Hepatocyte (in vitro differentiated cells): ENCODE data around the gene LRRTM1. TPM values are rescaled to one million over a fixed set of nuclear protein-coding genes. Genes with fewer than 3 reads are reported as not detected.

ENCODE experiments used
- DNase-seq: peaks from one replicate; pipeline ENCODE4 v3.0.0-alpha.2; 2016; ENCODE audit warnings: low spot score
- H2AFZ ChIP-seq: fragments of 200-600 bp; sonication (generic); 2 replicates; pipeline ENCODE4 v1.6.0; 2016; ENCODE audit warnings: antibody characterized with exemption, mild to moderate bottlenecking
- H3K27ac ChIP-seq: fragments of 200-600 bp; sonication (generic); 2 replicates; pipeline ENCODE4 v1.5.1; 2016; ENCODE audit warnings: mild to moderate bottlenecking
- H3K27me3 ChIP-seq: fragments of 200-600 bp; sonication (generic); 2 replicates; pipeline ENCODE4 v1.6.1; 2016
- H3K36me3 ChIP-seq: fragments of 200-600 bp; sonication (generic); replicated peaks from 2 replicates; pipeline ENCODE4 v1.5.1; 2016; ENCODE audit warnings: low read depth; ENCODE audit not compliant: insufficient read depth
- H3K4me1 ChIP-seq: fragments of 200-600 bp; sonication (generic); 2 replicates; pipeline ENCODE4 v1.5.1; 2016; ENCODE audit warnings: mild to moderate bottlenecking, moderate library complexity; ENCODE audit not compliant: insufficient read depth
- H3K4me2 ChIP-seq: fragments of 200-600 bp; sonication (generic); 2 replicates; pipeline ENCODE4 v1.6.0; 2016
- H3K4me3 ChIP-seq: fragments of 200-600 bp; sonication (generic); 2 replicates; pipeline ENCODE4 v1.5.1; 2016; ENCODE audit warnings: mild to moderate bottlenecking
- H3K79me2 ChIP-seq: fragments of 200-600 bp; sonication (generic); 2 replicates; pipeline ENCODE4 v1.6.0; 2017; ENCODE audit warnings: mild to moderate bottlenecking
- H3K9me2 ChIP-seq: fragments of 200-600 bp; sonication (generic); replicated peaks from 2 replicates; pipeline ENCODE4 v1.6.0; 2017; ENCODE audit warnings: mild to moderate bottlenecking; ENCODE audit not compliant: insufficient read depth
- H3K9me3 ChIP-seq: fragments of 200-600 bp; sonication (generic); 2 replicates; pipeline ENCODE4 v1.5.1; 2016; ENCODE audit warnings: low read depth, mild to moderate bottlenecking
- H4K20me1 ChIP-seq: fragments of 200-600 bp; sonication (generic); 2 replicates; pipeline ENCODE4 v1.6.0; 2016; ENCODE audit warnings: mild to moderate bottlenecking; ENCODE audit not compliant: insufficient read depth, poor library complexity, severe bottlenecking
- CTCF ChIP-seq: fragments of 200-600 bp; sonication (generic); IDR thresholded peaks from 2 replicates; pipeline ENCODE4 v1.5.1; 2016; ENCODE audit warnings: antibody characterized with exemption, mild to moderate bottlenecking; ENCODE audit not compliant: poor library complexity
- EZH2 ChIP-seq: fragments of 200-600 bp; sonication (generic); IDR thresholded peaks from 2 replicates; pipeline ENCODE4 v1.6.1; 2016; ENCODE audit warnings: antibody characterized with exemption, mild to moderate bottlenecking, borderline replicate concordance
- EZH2phosphoT487 ChIP-seq: fragments of 200-600 bp; sonication (generic); IDR thresholded peaks from one replicate; pipeline ENCODE4 v1.6.1; 2018; ENCODE audit warnings: antibody characterized with exemption, mild to moderate bottlenecking, low read depth, moderate library complexity; ENCODE audit not compliant: unreplicated experiment, severe bottlenecking
- WGBS: methylation state at CpG from one replicate; pipeline ENCODE4 v1.1.6; 2016; ENCODE audit warnings: low lambda C conversion rate; ENCODE audit errors: missing lambda C conversion rate; 5-methylcytosine and 5-hydroxymethylcytosine counted together
- polyA plus RNA-seq: library from polyadenylated mRNA; unstranded; fragments of >200 nt; fragmentation: Nextera tagmentation; extraction: Ambion mirVana; gene quantifications from 2 replicates; pipeline ENCODE4 v1.2.1, GENCODE V29; 2016
- total RNA-seq: library from RNA; depleted of rRNA; stranded (reverse); fragments of >200 nt; gene quantifications from 2 replicates; pipeline ENCODE4 v1.2.3, GENCODE V29; 2014

The LRRTM1 gene
- total and polyA plus RNA-seq, 2 experiments from 2014 or later, result 1.3 to 2.7 TPM

DNA sequence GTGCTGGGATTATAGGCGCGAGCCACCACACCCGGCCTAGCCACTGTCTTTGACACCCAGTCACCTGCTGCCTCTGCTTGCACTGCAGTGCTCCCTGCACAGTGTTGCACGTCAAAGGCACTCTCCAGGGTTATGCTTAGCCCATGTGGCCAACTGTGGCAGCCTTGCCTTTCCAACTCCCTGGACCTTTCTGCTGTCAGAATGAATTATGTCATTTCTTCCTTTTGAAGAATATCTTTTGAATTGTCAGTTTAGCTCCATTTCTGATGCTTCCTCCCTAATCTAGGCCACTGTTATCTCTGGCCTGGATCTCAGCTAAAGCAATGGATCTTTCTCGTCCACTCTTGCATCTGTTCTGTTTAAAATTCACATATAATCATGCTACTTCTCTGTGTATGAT, 29.3 kb upstream of the LRRTM1 start:
- Histone ChIP-seq H3K9me2 (no peaks in the 10 kb centered on the region), H3K27ac (no peak overlapping the region), H4K20me1 (no peaks in the 10 kb centered on the region), H2AFZ (no peak overlapping the region), H3K4me1 (no peaks in the 10 kb centered on the region), H3K79me2 (no peaks in the 10 kb centered on the region), H3K36me3 (no peaks in the 10 kb centered on the region), H3K27me3 (no peaks in the 10 kb centered on the region), H3K4me2 (no peak overlapping the region), H3K9me3 (no peaks in the 10 kb centered on the region), H3K4me3 (no peak overlapping the region)
- TF ChIP-seq EZH2phosphoT487, result no peak
- TF ChIP-seq EZH2, result no peak
- TF ChIP-seq CTCF, result no peak
- no peak for DNase-seq
- 96% methylated on average over 5 of the region's 5 CpGs for WGBS

DNA sequence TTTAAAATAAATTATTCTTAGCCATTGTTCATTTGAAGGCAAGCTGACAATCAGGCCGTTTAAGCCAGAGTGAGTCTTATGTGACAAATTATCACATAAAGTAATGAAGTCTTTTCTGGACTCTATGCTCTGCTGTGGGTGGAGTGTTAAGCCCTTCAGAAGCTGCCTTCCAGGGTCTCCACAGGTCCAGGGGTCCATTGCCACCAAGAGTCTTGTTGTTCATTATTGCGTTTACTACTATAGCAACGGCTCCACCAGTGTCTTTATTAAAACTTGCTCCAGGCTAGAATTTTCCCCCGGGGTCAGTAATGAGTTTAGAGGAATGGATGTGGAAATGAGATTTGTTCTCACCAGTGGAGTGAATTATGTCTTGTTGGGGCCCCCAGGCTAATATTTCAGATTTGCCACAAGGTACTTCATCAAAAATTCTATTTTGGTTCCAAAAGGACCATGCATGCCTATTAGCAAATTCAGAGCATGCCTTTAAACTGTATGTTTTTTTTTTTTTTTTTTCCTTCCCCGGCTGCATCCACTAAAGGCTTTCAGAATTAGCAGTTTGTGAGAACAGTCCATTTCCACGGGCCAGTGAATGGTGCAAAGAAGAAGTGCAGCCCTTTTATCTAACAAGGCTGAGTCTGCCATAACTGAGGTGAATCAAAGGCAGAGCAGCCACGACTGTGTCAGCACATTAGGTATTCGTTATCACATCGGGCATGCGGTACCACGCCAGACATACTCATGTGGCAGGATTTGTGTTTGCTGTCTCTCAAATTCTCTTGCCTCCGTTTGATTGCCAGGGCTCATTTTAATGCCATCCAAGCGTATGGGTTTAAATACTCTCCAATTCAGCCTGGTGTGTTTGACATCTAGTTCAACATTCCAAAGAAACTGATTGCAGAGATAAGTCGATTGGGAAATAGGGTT, 26.2 kb upstream of the LRRTM1 start:
- DNase-seq, result no peak
- H3K9me3 ChIP-seq, result no peaks in the 10 kb centered on the region
- no peaks in the 10 kb centered on the region for H3K36me3 ChIP-seq
- H4K20me1 ChIP-seq, result no peaks in the 10 kb centered on the region
- no peak overlapping the region for H3K4me2 ChIP-seq
- H3K9me2 ChIP-seq, result no peaks in the 10 kb centered on the region
- 67% methylated on average over 14 of the region's 14 CpGs for WGBS
- no peak overlapping the region for H3K4me3 ChIP-seq
- H3K27ac ChIP-seq, result no peak overlapping the region
- H2AFZ ChIP-seq, result no peak overlapping the region
- TF ChIP-seq EZH2phosphoT487 (no peak), EZH2 (no peak), CTCF (no peak)
- H3K79me2 ChIP-seq, result no peaks in the 10 kb centered on the region
- H3K4me1 ChIP-seq, result no peaks in the 10 kb centered on the region
- H3K27me3 ChIP-seq, result no peaks in the 10 kb centered on the region

GRCh38 chr2:80329491-80329890, 24.9 kb upstream of the LRRTM1 start:
- no peaks in the 10 kb centered on the region for H3K36me3 ChIP-seq
- no peak overlapping the region for H2AFZ ChIP-seq
- no peaks in the 10 kb centered on the region for H3K9me2 ChIP-seq
- H3K9me3 ChIP-seq, result no peaks in the 10 kb centered on the region
- H3K27me3 ChIP-seq, result peaks cover 12% of the 10 kb centered on the region
- H3K4me3 ChIP-seq, result no peak overlapping the region
- WGBS, result 84% methylated on average over 5 of the region's 5 CpGs
- H3K4me1 ChIP-seq, result no peaks in the 10 kb centered on the region
- no peaks in the 10 kb centered on the region for H4K20me1 ChIP-seq
- no peaks in the 10 kb centered on the region for H3K79me2 ChIP-seq
- no peak overlapping the region for H3K4me2 ChIP-seq
- H3K27ac ChIP-seq, result no peak overlapping the region
- DNase-seq, result no peak
- TF ChIP-seq EZH2, result no peak
- TF ChIP-seq CTCF, result no peak
- no peak for TF ChIP-seq EZH2phosphoT487
